HG02973 (cell line): ENCODE measurements around the gene NSUN2.

Experiments used
- ATAC-seq: cut with Tn5 transposase; IDR thresholded peaks from one replicate; pipeline ENCODE4 v1.9.1; 2021; ENCODE audit warnings: moderate library complexity; ENCODE audit not compliant: unreplicated experiment

NSUN2 gene

GRCh38 chr5:6606884-6607558, 25.8 kb downstream of the NSUN2 start:
- ATAC-seq, result no peak

GRCh38 chr5:6604946-6605345, 27.9 kb downstream of the NSUN2 start:
- no peak for ATAC-seq

- no peak for ATAC-seq
Observed at GRCh38 chr5:6604341-6604740, 28.5 kb downstream of the NSUN2 start.

GRCh38 chr5:6603643-6604042, 29.2 kb downstream of the NSUN2 start:
- no peak for ATAC-seq

- ATAC-seq, result no peak
Observed at GRCh38 chr5:6602441-6602840, 30.4 kb downstream of the NSUN2 start.

- ATAC-seq, result no peak
Observed at GRCh38 chr5:6601816-6602215, 31.0 kb downstream of the NSUN2 start.

- ATAC-seq, result no peak
Observed at GRCh38 chr5:6601271-6601670, 31.6 kb downstream of the NSUN2 start.

- ATAC-seq, result no peak
Observed at GRCh38 chr5:6599739-6600138, 33.1 kb downstream of the NSUN2 start.

- ATAC-seq, result no peak
Observed at GRCh38 chr5:6598351-6598900, 34.4 kb downstream of the NSUN2 start.

- no peak for ATAC-seq
Observed at GRCh38 chr5:6597557-6597956, 35.3 kb downstream of the NSUN2 start.

GRCh38 chr5:6596388-6596787, 36.5 kb downstream of the NSUN2 start:
- no peak for ATAC-seq

- no peak for ATAC-seq
Observed at GRCh38 chr5:6595405-6595804, 37.4 kb downstream of the NSUN2 start.

GRCh38 chr5:6594066-6594465, 38.8 kb downstream of the NSUN2 start:
- no peak for ATAC-seq

- ATAC-seq, result no peak
Observed at GRCh38 chr5:6593148-6594016, 39.5 kb downstream of the NSUN2 start.

- no peak for ATAC-seq
Observed at GRCh38 chr5:6592601-6593000, 40.2 kb downstream of the NSUN2 start.

GRCh38 chr5:6591671-6592288, 41.1 kb downstream of the NSUN2 start:
- ATAC-seq, result no peak

GRCh38 chr5:6590581-6590980, 42.3 kb downstream of the NSUN2 start:
- ATAC-seq, result no peak

- no peak for ATAC-seq
Observed at GRCh38 chr5:6587171-6587570, 45.7 kb downstream of the NSUN2 start.

- no peak for ATAC-seq
Observed at GRCh38 chr5:6586647-6587042, 46.2 kb downstream of the NSUN2 start.

- no peak for ATAC-seq
Observed at GRCh38 chr5:6585939-6586646, 46.8 kb downstream of the NSUN2 start.

- no peak for ATAC-seq
Observed at GRCh38 chr5:6585168-6585567, 47.7 kb downstream of the NSUN2 start.
